ENCODE measurements around the gene RBM5. TPM values are rescaled to one million over a fixed set of nuclear protein-coding genes. Genes with fewer than 3 reads are reported as not detected.

RBM5 gene
- 100 to 1,000 TPM; 104 to 114 TPM for total RNA-seq

GRCh38 chr3:50088725-50089608 is at the start of gene RBM5:
Gene RBM5 (plus strand): TSS chr3:50088919. CDS start chr3:50090435, 1,516 bp downstream.
- H3K36me3 ChIP-seq = peaks cover 9% of the 10 kb centered on the region
- intact Hi-C loops (cut with DNase I) = no loop called here
- TF ChIP-seq CTCF (IDR thresholded peaks at IDR 0.05) = no peak
- no peaks in the 10 kb centered on the region for H3K27me3 ChIP-seq
- DNase-seq = peak; percentile 95
- H3K9ac ChIP-seq (ENCODE audit: low read depth in 2 of 2, low read length in 2 of 2) = peak within 1 kb of the TSS; percentile 91 to 96
- peak within 1 kb of the TSS; percentile 82 for H3K27ac ChIP-seq
- H3K9me3 ChIP-seq = no peaks in the 10 kb centered on the region
- peaks cover 8% of the 10 kb centered on the region for H3K4me1 ChIP-seq
- peak within 1 kb of the TSS; percentile 77 for H3K4me3 ChIP-seq

GRCh38 chr3:50044976-50045375 is 43.7 kb upstream of the RBM5 start:
- no peaks in the 10 kb centered on the region for H3K36me3 ChIP-seq
- intact Hi-C loops (cut with DNase I) = no loop called here

GRCh38 chr3:50047426-50047825 is 41.3 kb upstream of the RBM5 start:
- Histone ChIP-seq H3K4me1 (no peaks in the 10 kb centered on the region), H3K36me3 (no peaks in the 10 kb centered on the region), H3K9ac (ENCODE audit: low read depth in 2 of 2, low read length in 2 of 2) (no peak overlapping the region), H3K9me3 (no peaks in the 10 kb centered on the region), H3K4me3 (no peak overlapping the region), H3K27me3 (no peaks in the 10 kb centered on the region), H3K27ac (no peak overlapping the region)
- no peak for TF ChIP-seq CTCF (IDR thresholded peaks at IDR 0.05)
- no peak for DNase-seq
- intact Hi-C loops (cut with DNase I) = no loop called here

More at GRCh38 chr3:50044976-50045375, 43.7 kb upstream of the RBM5 start:
- Histone ChIP-seq H3K9ac (ENCODE audit: low read depth in 2 of 2, low read length in 2 of 2) (no peak overlapping the region), H3K4me3 (no peak overlapping the region), H3K27ac (no peak overlapping the region), H3K9me3 (no peaks in the 10 kb centered on the region), H3K27me3 (no peaks in the 10 kb centered on the region), H3K4me1 (no peaks in the 10 kb centered on the region)
- DNase-seq = no peak
- TF ChIP-seq CTCF (IDR thresholded peaks at IDR 0.05) = no peak

- Histone ChIP-seq H3K27ac (no peak overlapping the region), H3K36me3 (no peaks in the 10 kb centered on the region), H3K9ac (ENCODE audit: low read depth in 2 of 2, low read length in 2 of 2) (no peak overlapping the region), H3K4me3 (no peak overlapping the region), H3K9me3 (no peaks in the 10 kb centered on the region), H3K27me3 (no peaks in the 10 kb centered on the region), H3K4me1 (no peaks in the 10 kb centered on the region)
- no peak for TF ChIP-seq CTCF (IDR thresholded peaks at IDR 0.05)
- DNase-seq = no peak
- intact Hi-C loops (cut with DNase I) = no loop called here
Observed at GRCh38 chr3:50050361-50050760, 38.4 kb upstream of the RBM5 start.

GRCh38 chr3:50057756-50058155 is 31.0 kb upstream of the RBM5 start:
- H3K9me3 ChIP-seq = no peaks in the 10 kb centered on the region
- peaks cover 23% of the 10 kb centered on the region for H3K36me3 ChIP-seq
- intact Hi-C loops (cut with DNase I) = no loop called here

More at GRCh38 chr3:50057756-50058155, 31.0 kb upstream of the RBM5 start:
- Histone ChIP-seq H3K27ac (no peak overlapping the region), H3K4me3 (no peak overlapping the region), H3K4me1 (no peaks in the 10 kb centered on the region), H3K27me3 (no peaks in the 10 kb centered on the region), H3K9ac (ENCODE audit: low read depth in 2 of 2, low read length in 2 of 2) (no peak overlapping the region)
- TF ChIP-seq CTCF (IDR thresholded peaks at IDR 0.05) = no peak
- no peak for DNase-seq
